HepG2 (cell line): ENCODE results near the gene PYGB. TPM values are rescaled to one million over a fixed set of nuclear protein-coding genes. Genes with fewer than 3 reads are reported as not detected.

Experiments used
- ATAC-seq: fragments of 200-7000 bp; cut with Tn5 transposase; 3 replicates; pipeline ENCODE4 v1.9.1; 2020; ENCODE audit warnings: mild to moderate bottlenecking, moderate library complexity
- BruUV-seq: library from RNA; stranded (reverse); fragments of 400-500 nt; replicated peaks from 2 replicates; lab custom pipeline; 2021; lab: Mats Ljungman, UMichigan
- CTCF ChIA-PET: fragments of 300-600 bp; formaldehyde crosslinking; extraction: SDS; loops from one replicate; lab custom pipeline; 2021; ENCODE audit warnings: low total read pairs, inconsistent platforms, low intra/inter-chr PET ratio; lab: Yijun Ruan, JAX
- POLR2A ChIA-PET: fragments of 350-600 bp; sonication (Branson Sonifier 250); formaldehyde crosslinking; loops from one replicate; lab custom pipeline; 2020; ENCODE audit warnings: antibody characterized with exemption, inconsistent platforms; lab: Yijun Ruan, JAX
- DNase-seq: peaks from one replicate; pipeline ENCODE4 v3.0.0-alpha.2; 2015; ENCODE audit warnings: low spot score
- FAIRE-seq: peaks from 3 replicates; lab custom pipeline; 2011; peaks lifted over from hg19 to GRCh38; lab: Jason Lieb, UNC
- H2AFZ ChIP-seq: one replicate; pipeline ENCODE4 v1.6.1; 2011; ENCODE audit warnings: low read length, inconsistent platforms
- H3K27ac ChIP-seq: fragments of 300-600 bp; 3 replicates; pipeline ENCODE4 v1.8.0; 2011; ENCODE audit warnings: mixed run types, mild to moderate bottlenecking, mixed read lengths, low read length, inconsistent platforms; ENCODE audit not compliant: insufficient read depth; ENCODE audit errors: extremely low read length
- H3K27me3 ChIP-seq, 2 experiments: fragments of 200-600 bp in 1 of 2; 2 replicates in 1 of 2; 3 replicates in 1 of 2; pipeline versions ENCODE4 v1.6.0 to v1.8.0; 2011; ENCODE audit warnings: low read length in 2 of 2, mild to moderate bottlenecking in 2 of 2, moderate library complexity in 2 of 2, inconsistent platforms in 1 of 2; ENCODE audit not compliant: insufficient read depth in 2 of 2, control insufficient read depth in 1 of 2
- H3K36me3 ChIP-seq, 2 experiments: fragments of 200-600 bp in 1 of 2; replicated peaks in 1 of 2; 2 replicates in 1 of 2; 3 replicates in 1 of 2; pipeline versions ENCODE4 v1.5.1 to v1.8.0; 2011; ENCODE audit warnings: low read length in 2 of 2, inconsistent platforms in 1 of 2; ENCODE audit not compliant: insufficient read depth in 2 of 2, control insufficient read depth in 1 of 2
- H3K4me1 ChIP-seq: 2 replicates; pipeline ENCODE4 v1.5.1; 2012; ENCODE audit warnings: low read length, inconsistent platforms; ENCODE audit not compliant: insufficient read depth
- H3K4me2 ChIP-seq: 2 replicates; pipeline ENCODE4 v1.6.0; 2011; ENCODE audit warnings: low read depth, low read length, inconsistent platforms
- H3K4me3 ChIP-seq, 3 experiments: fragments of 200-600 bp in 1 of 3; sonication (generic), shearing (Covaris generic) in 1 of 3; replicated peaks in 1 of 3; 2 replicates each; pipeline ENCODE4 v1.5.1; 2011 to 2016; ENCODE audit warnings: low read length in 3 of 3, inconsistent platforms in 2 of 3, low read depth in 2 of 3, mild to moderate bottlenecking in 2 of 3, control low read depth in 1 of 3, mixed read lengths in 1 of 3; ENCODE audit not compliant: insufficient read depth in 1 of 3
- H3K79me2 ChIP-seq: one replicate; pipeline ENCODE4 v1.6.1; 2011; ENCODE audit warnings: low read length, inconsistent platforms; ENCODE audit not compliant: insufficient read depth
- H3K9ac ChIP-seq: 2 replicates; pipeline ENCODE4 v1.6.0; 2011; ENCODE audit warnings: mild to moderate bottlenecking, low read depth, low read length, inconsistent platforms; ENCODE audit not compliant: insufficient read depth
- H3K9me3 ChIP-seq: 2 replicates; pipeline ENCODE4 v1.5.1; 2012; ENCODE audit warnings: mild to moderate bottlenecking, low read length
- H4K20me1 ChIP-seq: 2 replicates; pipeline ENCODE4 v1.6.0; 2011; ENCODE audit warnings: inconsistent platforms, mild to moderate bottlenecking, low read length, moderate library complexity; ENCODE audit not compliant: insufficient read depth
- DNMT1 ChIP-seq: sonication (generic); formaldehyde crosslinking; IDR thresholded peaks from 2 replicates; pipeline ENCODE4 v1.5.1; 2020; ENCODE audit warnings: mild to moderate bottlenecking, missing genetic modification reagents
- HINFP ChIP-seq: sonication (generic); formaldehyde crosslinking; IDR thresholded peaks from 2 replicates; pipeline ENCODE4 v1.4.0; 2020; ENCODE audit warnings: low read depth, mild to moderate bottlenecking, missing genetic modification reagents
- KLF6 ChIP-seq: IDR thresholded peaks from 2 replicates; pipeline ENCODE4 v1.8.0; 2016; ENCODE audit warnings: missing biosample characterization, missing genetic modification reagents
- RBM39 ChIP-seq: fragments of 200-400 bp; formaldehyde crosslinking; IDR thresholded peaks from one replicate; pipeline ENCODE4 v1.6.1; 2018; ENCODE audit warnings: antibody characterized with exemption, mild to moderate bottlenecking, low read depth, low read length; ENCODE audit not compliant: poor library complexity, severe bottlenecking
- SIX4 ChIP-seq: sonication (generic); formaldehyde crosslinking; IDR thresholded peaks from 2 replicates; pipeline ENCODE4 v1.4.0; 2020; ENCODE audit warnings: missing genetic modification reagents
- TBX3 ChIP-seq: fragments of 450-650 bp; IDR thresholded peaks from 2 replicates; pipeline ENCODE4 v1.6.1; 2017; ENCODE audit warnings: antibody characterized with exemption, mild to moderate bottlenecking, inconsistent platforms, borderline replicate concordance
- WGBS: methylation state at CpG from one replicate; pipeline ENCODE4 v1.1.6; 2017; ENCODE audit warnings: low lambda C conversion rate; 5-methylcytosine and 5-hydroxymethylcytosine counted together
- in situ Hi-C: cut with HindIII; loops from 2 replicates; pipeline ENCODE4 v1.10.0; 2017; ENCODE audit warnings: low pct_unique_long_range_greater_than_20kb; ENCODE audit not compliant: extremely low pct_ligation_motif_present
- intact Hi-C: fragments of 100-400 bp; cut with micrococcal nuclease; formaldehyde crosslinking; loops from one replicate; pipeline ENCODE4 v1.10.0; 2022; ENCODE audit not compliant: unreplicated experiment
- polyA plus RNA-seq, 8 experiments: library from polyadenylated mRNA; depleted of rRNA in 3 of 8; stranded (reverse) in 7 of 8; unstranded in 1 of 8; fragments of >200 nt; fragmentation: Illumina TruSeq in 4 of 8; extraction: Trizol in 4 of 8; gene quantifications; 2 replicates each; pipeline versions ENCODE4 v1.2.1 to v1.2.3, GENCODE V29; 2011 to 2016; ENCODE audit warnings: low read depth in 4 of 8, missing spikeins in 1 of 8, mixed read lengths in 1 of 8; ENCODE audit not compliant: insufficient read depth in 1 of 8
- total RNA-seq, 5 experiments: library from RNA; depleted of rRNA; stranded (reverse); fragments of >200 nt; fragmentation: Illumina TruSeq; extraction: Trizol; gene quantifications; 2 replicates each; pipeline ENCODE4 v1.2.3, GENCODE V29; 2016; ENCODE audit warnings: low read depth in 1 of 5

Gene PYGB
- total and polyA plus RNA-seq, 2 of the 13 experiments (the other 11 are each of a cell fraction or from before 2014, with no cell fraction given): 24.2 to 86.3 TPM

- H3K9me3 ChIP-seq: no peaks in the 10 kb centered on the region
- ChIA-PET POLR2A (interaction anchor here (1.9 kb wide), 1 partner anchor 30 kb away, joined by 6 read pairs; the partner anchor contains the start of gene PYGB), CTCF (no interaction called here)
- peaks cover 46 to 80% of the 10 kb centered on the region in 2 experiments for H3K36me3 ChIP-seq
- H3K27ac ChIP-seq: no peak overlapping the region
- no peak for FAIRE-seq
- DNase-seq: no peak
- in situ Hi-C loops: no loop called here
- H3K79me2 ChIP-seq: no peaks in the 10 kb centered on the region
- H4K20me1 ChIP-seq: no peaks in the 10 kb centered on the region
- H3K27me3 ChIP-seq: no peaks in the 10 kb centered on the region
- TF ChIP-seq DNMT1 (CRISPR knock-in tag) (no peak), RBM39 (no peak), SIX4 (CRISPR knock-in tag) (no peak), HINFP (no peak), TBX3 (no peak), KLF6 (CRISPR knock-in tag) (no peak)
- WGBS: 97% methylated on average over 20 of the region's 21 CpGs
- H3K4me1 ChIP-seq: peaks cover 12% of the 10 kb centered on the region
- no peak overlapping the region for H3K4me2 ChIP-seq
- intact Hi-C loops: no loop called here
- ATAC-seq: no peak
- H3K9ac ChIP-seq: no peak overlapping the region
- H2AFZ ChIP-seq: no peak overlapping the region
- no TSS peak for BruUV-seq
- no peak overlapping the region for H3K4me3 ChIP-seq
Measured at GRCh38 chr20:25217161-25218108, 30.4 kb upstream of the PYGB start.
